Brain microvascular endothelial cell (primary cell): ENCODE data around the gene KRIT1.

Experiments used
- DNase-seq: peaks from one replicate; pipeline ENCODE4 v3.0.0-alpha.2; 2020
- H3K27ac ChIP-seq: fragments of 250-450 bp; sonication (Bioruptor Pico); 2 replicates; pipeline ENCODE4 v1.5.1; 2020; ENCODE audit warnings: mild to moderate bottlenecking, moderate library complexity
- H3K27me3 ChIP-seq: fragments of 250-450 bp; sonication (Bioruptor Pico); replicated peaks from 2 replicates; pipeline ENCODE4 v1.5.1; 2020; ENCODE audit warnings: mild to moderate bottlenecking
- H3K36me3 ChIP-seq: fragments of 250-450 bp; sonication (Bioruptor Pico); replicated peaks from 2 replicates; pipeline ENCODE4 v1.5.1; 2020; ENCODE audit warnings: mild to moderate bottlenecking
- H3K4me3 ChIP-seq: 2 replicates; pipeline ENCODE4 v1.5.1; 2011; ENCODE audit warnings: low read depth, mild to moderate bottlenecking, control low read depth, low read length, moderate library complexity
- CTCF ChIP-seq: IDR thresholded peaks from 2 replicates; pipeline ENCODE4 v1.5.1; 2011; ENCODE audit warnings: low read depth, mild to moderate bottlenecking, moderate library complexity, low read length, control low read depth, inconsistent platforms; ENCODE audit errors: missing control alignments
- in situ Hi-C: cut with HindIII; loops from 2 replicates; pipeline ENCODE4 v1.10.0; 2017; ENCODE audit warnings: low sequenced_read_pairs, low pct_ligation_motif_present

KRIT1 gene

DNA sequence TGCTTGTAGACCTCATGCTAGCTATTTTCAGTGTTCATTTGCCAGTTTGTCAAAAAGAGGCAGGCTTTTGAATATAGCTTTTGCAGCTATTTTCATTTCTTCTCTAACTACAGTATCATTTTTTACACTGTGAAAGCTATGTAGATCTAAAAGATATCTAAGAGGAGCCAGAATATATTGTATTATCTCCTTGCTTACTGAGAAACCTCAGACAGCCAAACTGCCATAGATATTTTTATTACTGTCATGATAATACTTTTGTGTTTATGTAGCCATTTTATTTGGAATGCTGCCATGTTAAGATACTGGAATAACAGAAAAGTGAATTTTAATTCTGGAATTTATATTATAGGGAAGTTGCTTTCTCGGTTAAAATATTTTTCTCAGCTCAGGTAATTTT lies 37.2 kb upstream of the KRIT1 start:
- Histone ChIP-seq H3K36me3 (no peaks in the 10 kb centered on the region), H3K27ac (no peak overlapping the region), H3K4me3 (no peak overlapping the region), H3K27me3 (no peaks in the 10 kb centered on the region)
- no peak for DNase-seq
- TF ChIP-seq CTCF = no peak
- in situ Hi-C loops = no loop called here

DNA sequence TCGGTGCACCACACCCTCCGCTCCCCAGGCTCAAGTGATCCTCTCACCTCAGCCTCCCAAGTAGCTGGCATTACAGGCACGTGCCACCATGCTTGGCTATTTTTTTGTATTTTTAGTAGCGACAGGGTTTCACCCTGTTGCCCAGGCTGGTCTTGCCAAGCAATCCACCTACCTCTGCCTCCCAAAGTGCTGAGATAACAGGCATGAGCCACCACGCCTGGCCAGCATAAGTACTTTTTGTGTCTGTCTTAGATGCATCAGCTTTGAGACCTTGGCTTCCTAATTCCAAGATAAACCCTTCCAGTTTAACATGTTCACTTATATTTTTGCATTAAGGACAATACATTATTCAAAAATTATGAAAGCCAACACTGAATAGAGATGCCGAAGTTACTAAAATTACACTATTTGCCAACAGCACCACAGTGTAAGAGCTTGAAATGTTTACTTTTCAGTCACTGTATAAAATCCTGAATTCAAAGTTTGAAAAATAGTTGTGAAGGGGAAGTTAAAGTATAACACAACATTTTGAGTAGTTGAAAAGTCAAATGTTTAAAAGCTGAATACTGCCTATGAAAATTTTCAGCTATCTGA lies 36.6 kb upstream of the KRIT1 start:
- Histone ChIP-seq H3K36me3 (no peaks in the 10 kb centered on the region), H3K27ac (no peak overlapping the region), H3K4me3 (no peak overlapping the region), H3K27me3 (no peaks in the 10 kb centered on the region)
- TF ChIP-seq CTCF = no peak
- no peak for DNase-seq
- in situ Hi-C loops = no loop called here

DNA sequence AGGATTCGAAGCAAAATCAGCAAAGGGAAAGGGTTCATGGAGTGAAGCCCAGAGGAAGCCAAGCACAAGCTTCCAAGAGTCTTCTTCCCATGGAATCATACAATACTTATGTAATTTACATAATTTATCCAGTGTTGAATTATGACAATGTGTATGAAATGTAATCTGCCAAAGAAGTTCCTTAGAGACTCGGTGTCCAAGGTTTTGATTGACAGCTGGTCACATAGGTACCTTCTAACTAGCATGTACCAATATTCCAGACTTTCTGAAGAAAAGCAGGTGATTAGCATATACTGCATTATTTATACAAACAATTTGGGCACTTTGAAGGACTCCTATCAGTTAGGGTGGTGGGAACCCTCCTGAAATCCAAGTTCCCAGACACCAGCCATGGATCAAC lies 35.3 kb upstream of the KRIT1 start:
- no peak for TF ChIP-seq CTCF
- Histone ChIP-seq H3K27ac (no peak overlapping the region), H3K27me3 (no peaks in the 10 kb centered on the region), H3K4me3 (no peak overlapping the region), H3K36me3 (no peaks in the 10 kb centered on the region)
- in situ Hi-C loops = no loop called here
- DNase-seq = no peak

DNA sequence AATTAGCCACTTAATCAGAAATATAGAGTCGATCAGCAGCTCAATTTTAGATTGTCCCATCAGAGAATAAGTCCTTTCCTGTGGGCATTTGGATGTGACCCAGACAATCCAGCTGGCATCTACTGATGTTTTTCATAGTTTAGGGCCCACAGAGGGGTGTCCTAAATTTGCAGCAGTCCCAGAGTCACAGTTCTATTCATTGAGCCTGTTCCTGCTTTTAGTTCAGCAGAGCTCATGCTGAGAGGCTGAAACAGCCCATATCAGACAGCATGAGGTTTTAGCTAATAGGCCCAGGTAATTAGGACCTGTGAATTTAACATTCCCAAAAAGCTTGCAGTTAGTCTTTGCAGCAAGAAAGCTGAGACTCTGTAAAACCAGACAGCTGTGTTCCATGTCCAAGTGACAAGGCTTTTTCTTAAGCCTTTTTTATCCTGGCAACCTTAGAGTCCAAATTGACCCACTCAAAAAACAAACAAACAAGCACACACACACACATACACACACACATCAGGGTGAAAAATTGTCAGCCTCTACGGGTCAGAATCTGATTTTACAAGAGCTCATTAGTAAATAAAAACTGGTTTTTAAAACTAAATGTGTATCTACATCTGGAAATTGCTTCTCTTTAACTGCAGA lies 33.8 kb upstream of the KRIT1 start:
- TF ChIP-seq CTCF = no peak
- no peak overlapping the region for H3K27ac ChIP-seq
- in situ Hi-C loops = no loop called here
- H3K36me3 ChIP-seq = no peaks in the 10 kb centered on the region
- no peak for DNase-seq
- no peaks in the 10 kb centered on the region for H3K27me3 ChIP-seq
- no peak overlapping the region for H3K4me3 ChIP-seq

DNA sequence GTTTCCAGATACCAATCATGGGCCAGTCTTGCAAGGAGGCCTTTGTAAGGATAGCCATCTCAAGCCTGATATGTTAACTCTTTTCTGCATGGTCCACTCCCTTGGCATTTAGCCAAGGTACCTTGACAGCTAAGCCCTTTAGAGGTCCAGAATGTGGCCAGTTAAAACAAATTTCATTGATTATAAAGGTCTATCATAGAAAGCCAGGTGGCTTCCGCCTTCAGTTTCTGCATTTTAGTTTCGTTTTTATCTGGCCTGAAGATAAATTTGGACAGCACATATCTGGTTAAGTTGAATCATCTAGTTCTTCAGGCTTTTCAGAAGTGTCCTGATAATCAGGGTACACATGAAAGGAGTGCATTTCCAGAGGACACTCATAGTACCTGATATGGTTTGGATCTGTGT lies 30.7 kb upstream of the KRIT1 start:
- H3K27me3 ChIP-seq = no peaks in the 10 kb centered on the region
- in situ Hi-C loops = no loop called here
- H3K36me3 ChIP-seq = no peaks in the 10 kb centered on the region
- no peak for TF ChIP-seq CTCF
- no peak for DNase-seq
- no peak overlapping the region for H3K27ac ChIP-seq
- no peak overlapping the region for H3K4me3 ChIP-seq

GRCh38 chr7:92275327-92275726 lies 29.6 kb upstream of the KRIT1 start:
- no peak for TF ChIP-seq CTCF
- no peak overlapping the region for H3K27ac ChIP-seq
- no peaks in the 10 kb centered on the region for H3K36me3 ChIP-seq
- H3K4me3 ChIP-seq = no peak overlapping the region
- H3K27me3 ChIP-seq = no peaks in the 10 kb centered on the region
- in situ Hi-C loops = no loop called here
- DNase-seq = no peak
